ENCODE measurements around the gene FBXO48.
A peak's percentile ranks its signal among the peaks of the same experiment; 100 is the strongest.

FBXO48 gene

GRCh38 chr2:68467077-68467960 is at the start of gene FBXO48, which contains the start of gene APLF:
Gene FBXO48, minus strand, starts transcription at chr2:68467294. Its CDS starts 2,149 bp downstream, at chr2:68465145.
Gene APLF, plus strand, starts transcription at chr2:68467585. Its CDS starts 147 bp downstream, at chr2:68467732.
- H3K4me3 ChIP-seq: peak within 1 kb of the TSS; percentile 95
- H3K27ac ChIP-seq: no peak within 1 kb of the TSS
- peak; percentile 97 for DNase-seq (ENCODE audit: low read depth, low spot score)
- H3K9me3 ChIP-seq (ENCODE audit: low read depth, low read length): no peaks in the 10 kb centered on the region
- TF ChIP-seq FOXP2 (optimal IDR thresholded peaks at IDR 0.05; ENCODE audit: control extremely low read depth, extremely low read length, insufficient read depth) (no peak), POLR2AphosphoS5 (IDR thresholded peaks at IDR 0.05; ENCODE audit: borderline replicate concordance, low read depth, low read length) (peak; percentile 65; the same call in 1 of the 2 replicates), EZH2 (IDR thresholded peaks at IDR 0.05) (no peak)
- peak within 1 kb of the TSS; percentile 90 for H3K9ac ChIP-seq (ENCODE audit: insufficient read length)
- H3K36me3 ChIP-seq (ENCODE audit: insufficient read depth, low read length): no peaks in the 10 kb centered on the region

- Histone ChIP-seq H3K4me3 (no peak overlapping the region), H3K9me3 (ENCODE audit: low read depth, low read length) (no peaks in the 10 kb centered on the region), H3K36me3 (ENCODE audit: insufficient read depth, low read length) (no peaks in the 10 kb centered on the region), H3K27ac (no peak overlapping the region), H3K9ac (ENCODE audit: insufficient read length) (no peak overlapping the region)
- no peak for TF ChIP-seq FOXP2 (optimal IDR thresholded peaks at IDR 0.05; ENCODE audit: control extremely low read depth, extremely low read length, insufficient read depth)
- TF ChIP-seq POLR2AphosphoS5 (IDR thresholded peaks at IDR 0.05; ENCODE audit: borderline replicate concordance, low read depth, low read length): no peak
- DNase-seq (ENCODE audit: low read depth, low spot score): no peak
Observed at GRCh38 chr2:68516051-68516955, 49.2 kb upstream of the FBXO48 start.

GRCh38 chr2:68514316-68514929 is 47.3 kb upstream of the FBXO48 start:
- Histone ChIP-seq H3K36me3 (ENCODE audit: insufficient read depth, low read length) (no peaks in the 10 kb centered on the region), H3K9me3 (ENCODE audit: low read depth, low read length) (no peaks in the 10 kb centered on the region), H3K4me3 (no peak overlapping the region), H3K27ac (no peak overlapping the region), H3K9ac (ENCODE audit: insufficient read length) (no peak overlapping the region)
- DNase-seq (ENCODE audit: low read depth, low spot score): no peak
- TF ChIP-seq POLR2AphosphoS5 (IDR thresholded peaks at IDR 0.05; ENCODE audit: borderline replicate concordance, low read depth, low read length): no peak
- TF ChIP-seq EZH2 (IDR thresholded peaks at IDR 0.05): no peak
- no peak for TF ChIP-seq FOXP2 (optimal IDR thresholded peaks at IDR 0.05; ENCODE audit: control extremely low read depth, extremely low read length, insufficient read depth)

- DNase-seq (ENCODE audit: low read depth, low spot score): no peak
- TF ChIP-seq POLR2AphosphoS5 (IDR thresholded peaks at IDR 0.05; ENCODE audit: borderline replicate concordance, low read depth, low read length): no peak
- H3K9ac ChIP-seq (ENCODE audit: insufficient read length): no peak overlapping the region
- H3K9me3 ChIP-seq (ENCODE audit: low read depth, low read length): no peaks in the 10 kb centered on the region
- no peak overlapping the region for H3K27ac ChIP-seq
- H3K36me3 ChIP-seq (ENCODE audit: insufficient read depth, low read length): no peaks in the 10 kb centered on the region
- no peak overlapping the region for H3K4me3 ChIP-seq
Observed at GRCh38 chr2:68512966-68513365, 45.9 kb upstream of the FBXO48 start.

GRCh38 chr2:68512326-68512725 is 45.2 kb upstream of the FBXO48 start:
- no peak overlapping the region for H3K27ac ChIP-seq
- no peaks in the 10 kb centered on the region for H3K9me3 ChIP-seq (ENCODE audit: low read depth, low read length)
- TF ChIP-seq FOXP2 (optimal IDR thresholded peaks at IDR 0.05; ENCODE audit: control extremely low read depth, extremely low read length, insufficient read depth) (no peak), EZH2 (IDR thresholded peaks at IDR 0.05) (no peak), POLR2AphosphoS5 (IDR thresholded peaks at IDR 0.05; ENCODE audit: borderline replicate concordance, low read depth, low read length) (no peak)
- no peaks in the 10 kb centered on the region for H3K36me3 ChIP-seq (ENCODE audit: insufficient read depth, low read length)
- H3K9ac ChIP-seq (ENCODE audit: insufficient read length): no peak overlapping the region
- no peak for DNase-seq (ENCODE audit: low read depth, low spot score)
- no peak overlapping the region for H3K4me3 ChIP-seq

GRCh38 chr2:68506170-68506569 is 39.1 kb upstream of the FBXO48 start:
- no peak for DNase-seq (ENCODE audit: low read depth, low spot score)
- H3K4me3 ChIP-seq: no peak overlapping the region
- no peak overlapping the region for H3K27ac ChIP-seq
- no peak for TF ChIP-seq EZH2 (IDR thresholded peaks at IDR 0.05)
- no peak for TF ChIP-seq FOXP2 (optimal IDR thresholded peaks at IDR 0.05; ENCODE audit: control extremely low read depth, extremely low read length, insufficient read depth)
- TF ChIP-seq POLR2AphosphoS5 (IDR thresholded peaks at IDR 0.05; ENCODE audit: borderline replicate concordance, low read depth, low read length): no peak
- no peak overlapping the region for H3K9ac ChIP-seq (ENCODE audit: insufficient read length)
- H3K9me3 ChIP-seq (ENCODE audit: low read depth, low read length): no peaks in the 10 kb centered on the region
- H3K36me3 ChIP-seq (ENCODE audit: insufficient read depth, low read length): no peaks in the 10 kb centered on the region

GRCh38 chr2:68505603-68506159 is 38.6 kb upstream of the FBXO48 start:
- Histone ChIP-seq H3K36me3 (ENCODE audit: insufficient read depth, low read length) (no peaks in the 10 kb centered on the region), H3K9ac (ENCODE audit: insufficient read length) (no peak overlapping the region), H3K9me3 (ENCODE audit: low read depth, low read length) (no peaks in the 10 kb centered on the region), H3K4me3 (no peak overlapping the region), H3K27ac (no peak overlapping the region)
- no peak for TF ChIP-seq EZH2 (IDR thresholded peaks at IDR 0.05)
- TF ChIP-seq POLR2AphosphoS5 (IDR thresholded peaks at IDR 0.05; ENCODE audit: borderline replicate concordance, low read depth, low read length): no peak
- no peak for TF ChIP-seq FOXP2 (optimal IDR thresholded peaks at IDR 0.05; ENCODE audit: control extremely low read depth, extremely low read length, insufficient read depth)
- DNase-seq (ENCODE audit: low read depth, low spot score): no peak
